VCaP (cell line): ENCODE data around the gene SNAP29.

Experiments used
- H3K27ac ChIP-seq: fragments of 450-650 bp; 2 replicates; pipeline ENCODE4 v1.5.1; 2017
- CTCF ChIP-seq: fragments of 450-650 bp; conservative IDR thresholded peaks from 2 replicates; pipeline ENCODE4 v1.5.1; 2017; ENCODE audit warnings: mild to moderate bottlenecking, moderate library complexity

The SNAP29 gene

DNA sequence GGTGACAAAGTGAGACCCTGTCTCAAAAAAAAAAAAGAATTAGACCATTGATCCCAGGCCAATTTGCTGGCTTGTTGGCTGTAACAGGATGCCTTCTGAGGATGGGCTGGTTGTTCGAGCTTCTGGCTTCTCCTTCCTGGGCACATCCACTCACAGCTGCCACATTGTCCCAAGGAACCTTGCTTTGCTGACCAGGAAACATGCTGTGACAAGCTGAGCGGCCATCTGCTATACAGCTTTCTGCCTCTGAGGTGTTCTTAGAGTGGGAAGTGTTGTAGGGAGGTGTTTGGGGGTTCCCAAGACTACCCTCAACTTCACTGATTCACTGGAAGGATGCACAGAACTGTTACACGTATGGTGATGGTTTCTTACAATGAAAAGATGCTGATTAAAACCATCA is 6.5 kb downstream of the SNAP29 start:
- no peak overlapping the region for H3K27ac ChIP-seq
- no peak for TF ChIP-seq CTCF

GRCh38 chr22:20865875-20866445 is 7.2 kb downstream of the SNAP29 start:
- TF ChIP-seq CTCF, result no peak
- H3K27ac ChIP-seq, result peak overlapping the region; percentile 37

DNA sequence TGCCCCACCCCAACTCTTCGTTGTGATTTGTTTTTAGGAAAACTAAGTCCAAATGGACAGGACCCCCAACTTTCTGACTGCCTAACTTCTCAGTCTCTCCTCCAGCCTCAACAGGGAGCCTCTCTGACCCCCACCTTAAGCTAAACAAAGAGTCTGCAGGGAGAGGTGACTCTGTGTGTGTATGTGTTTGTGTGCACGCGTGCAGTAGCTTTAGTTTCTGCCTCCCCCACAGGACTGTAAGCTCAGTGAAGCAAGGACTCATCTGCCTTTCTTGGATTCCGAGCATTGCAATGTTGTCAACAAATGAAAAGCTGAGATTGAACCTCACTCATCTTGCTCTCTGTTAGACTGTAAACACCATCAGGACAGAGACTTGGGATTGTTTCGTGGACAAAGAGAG is 7.9 kb downstream of the SNAP29 start:
- H3K27ac ChIP-seq, result peak overlapping the region; percentile 37
- no peak for TF ChIP-seq CTCF

DNA sequence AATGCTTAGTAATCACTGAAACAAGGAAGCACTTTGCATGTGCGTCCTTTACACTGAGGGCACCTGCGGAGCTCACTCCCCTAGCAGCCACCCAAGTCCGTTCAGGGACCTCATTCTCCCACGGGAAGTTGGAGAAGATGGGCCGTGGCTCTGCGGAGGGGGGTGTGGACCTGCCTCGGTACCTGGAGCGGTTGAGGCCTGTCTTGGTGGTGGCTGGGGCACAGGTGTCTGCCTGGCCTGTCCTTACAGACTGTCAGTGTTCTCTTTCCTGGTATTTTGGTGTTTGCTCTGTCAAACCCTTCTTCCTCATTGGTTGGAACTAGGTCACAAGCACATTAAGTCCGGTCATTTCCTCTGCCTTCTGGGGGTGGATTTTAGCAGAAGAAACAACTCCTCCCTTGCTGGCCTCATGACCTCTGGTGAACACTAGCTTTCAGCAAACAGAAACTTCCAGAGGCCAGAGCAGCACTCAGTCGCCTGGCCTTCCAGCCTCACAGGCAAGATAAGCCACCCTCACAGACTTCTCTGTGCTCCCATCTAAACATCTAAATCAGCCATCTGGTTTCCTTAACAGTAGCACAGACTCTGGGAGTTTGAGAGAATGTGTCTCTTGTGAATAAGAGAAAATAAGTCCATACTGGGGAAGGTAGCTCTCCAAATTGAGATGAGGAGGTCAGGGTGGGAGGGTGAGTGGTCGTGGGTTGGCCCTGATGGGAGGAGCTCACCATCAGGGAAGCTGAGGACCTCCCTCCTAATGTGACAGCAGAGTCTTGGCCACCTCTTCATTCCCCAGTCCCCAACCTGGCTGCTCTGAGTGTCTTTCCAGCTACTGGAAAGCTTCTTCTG is 8.6 kb downstream of the SNAP29 start:
- peak overlapping the region; percentile 37 for H3K27ac ChIP-seq
- no peak for TF ChIP-seq CTCF

DNA sequence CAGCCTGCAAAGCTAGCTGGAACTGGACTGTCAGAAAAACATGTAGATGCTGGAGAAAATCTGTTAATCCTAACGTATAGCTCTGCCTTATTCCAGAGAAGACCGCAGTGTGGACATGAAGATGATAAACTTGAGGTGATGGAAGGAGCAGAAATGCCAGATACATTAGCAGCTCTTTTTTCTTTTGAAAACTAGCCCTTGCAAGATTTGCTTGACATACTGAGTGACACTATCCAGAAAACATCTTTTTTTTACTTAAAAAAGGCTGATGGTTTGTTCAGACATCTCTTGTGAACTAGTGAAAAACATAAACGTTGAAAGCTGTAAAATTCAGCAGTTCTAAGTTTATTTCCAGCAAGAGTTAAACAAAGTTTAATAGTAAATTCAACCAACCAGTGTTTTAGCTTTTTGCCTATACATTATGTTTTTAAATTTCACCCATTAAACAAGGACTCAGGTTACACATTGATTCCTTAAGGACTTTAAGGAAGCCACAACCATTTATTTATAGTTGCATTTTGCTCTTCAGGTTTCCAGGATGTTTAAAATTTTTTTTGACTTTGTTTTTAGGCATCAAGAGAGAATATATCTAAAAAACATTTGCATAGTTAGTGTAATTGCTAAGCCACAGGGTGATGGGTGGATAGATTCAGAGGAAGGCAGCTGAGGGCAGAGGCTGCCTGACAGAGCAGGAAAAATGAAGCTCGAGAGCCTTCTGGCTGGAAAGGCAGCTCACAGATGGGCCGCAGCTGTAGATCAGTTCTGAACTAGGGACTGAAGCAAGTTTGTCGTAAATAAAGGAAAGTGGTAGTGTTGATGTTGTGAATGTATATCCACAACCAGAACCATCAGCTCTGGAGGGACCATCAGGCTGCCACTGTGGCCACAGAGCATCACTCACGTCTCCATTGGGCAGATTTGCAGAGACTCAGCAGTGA is 9.5 kb downstream of the SNAP29 start:
- peak overlapping the region; percentile 37 for H3K27ac ChIP-seq
- no peak for TF ChIP-seq CTCF

GRCh38 chr22:20869234-20869633 is 10.4 kb downstream of the SNAP29 start:
- TF ChIP-seq CTCF, result no peak
- H3K27ac ChIP-seq, result no peak overlapping the region

GRCh38 chr22:20873214-20873613 is 14.4 kb downstream of the SNAP29 start:
- no peak for TF ChIP-seq CTCF
- H3K27ac ChIP-seq, result no peak overlapping the region
